ENCODE measurements around the gene CD244. TPM values are rescaled to one million over a fixed set of nuclear protein-coding genes. Genes with fewer than 3 reads are reported as not detected.
A peak's percentile ranks its signal among the peaks of the same experiment; 100 is the strongest.

CD244 gene
- total RNA-seq, 1 donor from 2014 or later: 2.0 TPM

GRCh38 chr1:160797271-160797709 is 65.4 kb downstream of the CD244 start:
- Histone ChIP-seq H3K27ac (no peak overlapping the region), H3K4me3 (peak overlapping the region in 1 of 2 donors; percentile 13), H3K27me3 (no peaks in the 10 kb centered on the region), H3K36me3 (no peaks in the 10 kb centered on the region), H3K9me3 (no peaks in the 10 kb centered on the region), H3K4me1 (no peaks in the 10 kb centered on the region)
- TF ChIP-seq CTCF (IDR thresholded peaks at IDR 0.05) (no peak), POLR2A (IDR thresholded peaks at IDR 0.05) (no peak), POLR2AphosphoS5 (IDR thresholded peaks at IDR 0.05; ENCODE audit: insufficient read depth in 1 of 2, low read depth in 1 of 2) (no peak)
- DNase-seq (ENCODE audit: extremely low spot score in 2 of 2): no peak
- intact Hi-C loops (cut with DNase I): no loop called here

GRCh38 chr1:160795951-160796383 is 66.7 kb downstream of the CD244 start, which contains the start of gene LY9:
TSS of gene LY9 (plus strand) at chr1:160796174. CDS start at chr1:160796188, 14 bp downstream.
- H3K36me3 ChIP-seq: no peaks in the 10 kb centered on the region
- no peak for DNase-seq (ENCODE audit: extremely low spot score in 2 of 2)
- H3K9me3 ChIP-seq: no peaks in the 10 kb centered on the region
- H3K27me3 ChIP-seq: no peaks in the 10 kb centered on the region
- H3K27ac ChIP-seq: peak within 1 kb of the TSS; percentile 7
- TF ChIP-seq CTCF (IDR thresholded peaks at IDR 0.05): no peak
- no peak for TF ChIP-seq POLR2A (IDR thresholded peaks at IDR 0.05)
- no peak for TF ChIP-seq POLR2AphosphoS5 (IDR thresholded peaks at IDR 0.05; ENCODE audit: insufficient read depth in 1 of 2, low read depth in 1 of 2)
- no peaks in the 10 kb centered on the region for H3K4me1 ChIP-seq
- H3K4me3 ChIP-seq: peak within 1 kb of the TSS in 1 of 2 donors; percentile 13
- intact Hi-C loops (cut with DNase I): no loop called here

- no peak for DNase-seq (ENCODE audit: extremely low spot score in 2 of 2)
Observed at GRCh38 chr1:160794376-160794775, 68.3 kb downstream of the CD244 start.

GRCh38 chr1:160789702-160790611 is 72.7 kb downstream of the CD244 start:
- Histone ChIP-seq H3K9me3 (no peaks in the 10 kb centered on the region), H3K36me3 (no peaks in the 10 kb centered on the region), H3K4me3 (no peak overlapping the region), H3K27me3 (no peaks in the 10 kb centered on the region), H3K4me1 (no peaks in the 10 kb centered on the region), H3K27ac (no peak overlapping the region)
- intact Hi-C loops (cut with DNase I): no loop called here
- TF ChIP-seq POLR2A (IDR thresholded peaks at IDR 0.05) (no peak), CTCF (IDR thresholded peaks at IDR 0.05) (no peak), POLR2AphosphoS5 (IDR thresholded peaks at IDR 0.05; ENCODE audit: insufficient read depth in 1 of 2, low read depth in 1 of 2) (no peak)
- no peak for DNase-seq (ENCODE audit: extremely low spot score in 2 of 2)

More at GRCh38 chr1:160794376-160794775, 68.3 kb downstream of the CD244 start:
- intact Hi-C loops (cut with DNase I): no loop called here
- Histone ChIP-seq H3K9me3 (no peaks in the 10 kb centered on the region), H3K27me3 (no peaks in the 10 kb centered on the region), H3K27ac (no peak overlapping the region), H3K4me3 (no peak overlapping the region), H3K36me3 (no peaks in the 10 kb centered on the region), H3K4me1 (no peaks in the 10 kb centered on the region)
- TF ChIP-seq POLR2AphosphoS5 (IDR thresholded peaks at IDR 0.05; ENCODE audit: insufficient read depth in 1 of 2, low read depth in 1 of 2) (no peak), POLR2A (IDR thresholded peaks at IDR 0.05) (no peak), CTCF (IDR thresholded peaks at IDR 0.05) (no peak)
